GM23338 (cell line): Measurements from ENCODE around the gene NOSIP.

Experiments used
- EZH2 ChIP-seq: fragments of 200-600 bp; sonication (generic); IDR thresholded peaks from one replicate; pipeline ENCODE4 v1.8.0; 2017; ENCODE audit warnings: antibody characterized with exemption, mild to moderate bottlenecking, low read depth; ENCODE audit not compliant: unreplicated experiment
- POLR2AphosphoS5 ChIP-seq: IDR thresholded peaks from 2 replicates; pipeline ENCODE4 v1.6.1; 2016; ENCODE audit warnings: antibody characterized with exemption, low read depth
- TF ChIP-seq, protein P1 (sequence below): IDR thresholded peaks from 2 replicates; pipeline ENCODE4 v1.6.1; 2016; ENCODE audit warnings: antibody characterized with exemption
- TF ChIP-seq, protein P2 (sequence below), 2 experiments: fragments of 200-600 bp in 1 of 2; sonication (generic) in 1 of 2; conservative IDR thresholded peaks; 2 replicates each; pipeline versions ENCODE4 v1.5.1 to v1.6.1; 2016 to 2017; ENCODE audit warnings: antibody characterized with exemption in 2 of 2, low read depth in 2 of 2, mild to moderate bottlenecking in 2 of 2, moderate library complexity in 1 of 2

DNA sequence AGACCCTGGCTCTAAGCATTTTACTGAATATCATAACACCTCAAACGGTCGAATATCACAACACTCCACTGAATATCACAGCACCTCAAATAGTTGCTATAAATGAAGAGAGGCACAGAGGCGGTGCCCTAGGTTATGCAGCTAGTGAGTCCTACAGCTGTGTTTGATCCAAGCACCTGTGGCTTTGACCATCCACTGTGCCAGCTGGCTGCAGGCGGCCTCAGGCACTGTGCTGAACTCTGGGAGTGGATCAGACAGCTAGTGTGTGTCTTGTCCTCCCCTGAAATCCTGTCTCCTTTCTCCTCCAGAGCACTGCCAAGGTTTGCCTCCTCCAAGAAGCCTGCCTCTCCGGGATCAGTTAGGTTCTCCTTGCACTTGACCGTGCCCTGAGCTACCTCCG lies 7.3 kb downstream of the NOSIP start:
- TF ChIP-seq, protein P1, sequence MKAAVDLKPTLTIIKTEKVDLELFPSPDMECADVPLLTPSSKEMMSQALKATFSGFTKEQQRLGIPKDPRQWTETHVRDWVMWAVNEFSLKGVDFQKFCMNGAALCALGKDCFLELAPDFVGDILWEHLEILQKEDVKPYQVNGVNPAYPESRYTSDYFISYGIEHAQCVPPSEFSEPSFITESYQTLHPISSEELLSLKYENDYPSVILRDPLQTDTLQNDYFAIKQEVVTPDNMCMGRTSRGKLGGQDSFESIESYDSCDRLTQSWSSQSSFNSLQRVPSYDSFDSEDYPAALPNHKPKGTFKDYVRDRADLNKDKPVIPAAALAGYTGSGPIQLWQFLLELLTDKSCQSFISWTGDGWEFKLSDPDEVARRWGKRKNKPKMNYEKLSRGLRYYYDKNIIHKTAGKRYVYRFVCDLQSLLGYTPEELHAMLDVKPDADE: no peak
- TF ChIP-seq EZH2: no peak
- TF ChIP-seq, protein P2, sequence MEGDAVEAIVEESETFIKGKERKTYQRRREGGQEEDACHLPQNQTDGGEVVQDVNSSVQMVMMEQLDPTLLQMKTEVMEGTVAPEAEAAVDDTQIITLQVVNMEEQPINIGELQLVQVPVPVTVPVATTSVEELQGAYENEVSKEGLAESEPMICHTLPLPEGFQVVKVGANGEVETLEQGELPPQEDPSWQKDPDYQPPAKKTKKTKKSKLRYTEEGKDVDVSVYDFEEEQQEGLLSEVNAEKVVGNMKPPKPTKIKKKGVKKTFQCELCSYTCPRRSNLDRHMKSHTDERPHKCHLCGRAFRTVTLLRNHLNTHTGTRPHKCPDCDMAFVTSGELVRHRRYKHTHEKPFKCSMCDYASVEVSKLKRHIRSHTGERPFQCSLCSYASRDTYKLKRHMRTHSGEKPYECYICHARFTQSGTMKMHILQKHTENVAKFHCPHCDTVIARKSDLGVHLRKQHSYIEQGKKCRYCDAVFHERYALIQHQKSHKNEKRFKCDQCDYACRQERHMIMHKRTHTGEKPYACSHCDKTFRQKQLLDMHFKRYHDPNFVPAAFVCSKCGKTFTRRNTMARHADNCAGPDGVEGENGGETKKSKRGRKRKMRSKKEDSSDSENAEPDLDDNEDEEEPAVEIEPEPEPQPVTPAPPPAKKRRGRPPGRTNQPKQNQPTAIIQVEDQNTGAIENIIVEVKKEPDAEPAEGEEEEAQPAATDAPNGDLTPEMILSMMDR (conservative IDR thresholded peaks at IDR 0.05; ENCODE audit: low read depth in 2 of 2): no peak
- TF ChIP-seq POLR2AphosphoS5: no peak
